Hematopoietic multipotent progenitor cell (in vitro differentiated cells): ENCODE data around the gene PDCD1. TPM values are rescaled to one million over a fixed set of nuclear protein-coding genes. Genes with fewer than 3 reads are reported as not detected.
A peak's percentile ranks its signal among the peaks of the same experiment; 100 is the strongest.

Experiments used
- DNase-seq, 3 donors: peaks; one replicate each; pipeline ENCODE4 v3.0.0-alpha.2; 2011 to 2015; ENCODE audit warnings: low read depth in 2 of 3, low spot score in 2 of 3
- total RNA-seq: library from RNA; depleted of rRNA; stranded (reverse); fragments of >200 nt; gene quantifications from one replicate; pipeline ENCODE4 v1.2.3, GENCODE V29; 2012

The PDCD1 gene
- total RNA-seq, 1 donor: 0.27 TPM

- no peak for DNase-seq
These were observed 5.6 kb downstream of the PDCD1 start for GRCh38 chr2:241852981-241853631.

DNA sequence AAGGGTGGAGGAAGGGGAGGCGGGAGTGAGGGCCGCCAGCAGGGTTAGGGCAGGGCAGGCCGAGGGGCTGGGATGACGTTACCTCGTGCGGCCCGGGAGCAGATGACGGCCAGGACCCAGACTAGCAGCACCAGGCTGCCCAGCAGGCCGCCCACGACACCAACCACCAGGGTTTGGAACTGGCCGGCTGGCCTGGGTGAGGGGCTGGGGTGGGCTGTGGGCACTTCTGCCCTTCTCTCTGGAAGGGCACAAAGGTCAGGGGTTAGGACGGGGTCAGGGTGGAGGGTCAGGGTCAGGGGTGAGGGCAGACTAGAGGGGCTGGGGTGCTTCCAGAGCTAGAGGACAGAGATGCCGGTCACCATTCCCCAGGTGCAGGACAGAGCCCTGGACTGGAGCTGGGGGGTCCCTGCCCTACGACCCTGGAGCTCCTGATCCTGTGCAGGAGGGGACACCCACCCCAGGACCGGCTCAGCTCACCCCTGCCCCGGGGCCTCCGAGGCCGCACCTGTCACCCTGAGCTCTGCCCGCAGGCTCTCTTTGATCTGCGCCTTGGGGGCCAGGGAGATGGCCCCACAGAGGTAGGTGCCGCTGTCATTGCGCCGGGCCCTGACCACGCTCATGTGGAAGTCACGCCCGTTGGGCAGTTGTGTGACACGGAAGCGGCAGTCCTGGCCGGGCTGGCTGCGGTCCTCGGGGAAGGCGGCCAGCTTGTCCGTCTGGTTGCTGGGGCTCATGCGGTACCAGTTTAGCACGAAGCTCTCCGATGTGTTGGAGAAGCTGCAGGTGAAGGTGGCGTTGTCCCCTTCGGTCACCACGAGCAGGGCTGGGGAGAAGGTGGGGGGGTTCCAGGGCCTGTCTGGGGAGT is 6.3 kb downstream of the PDCD1 start:
- no peak for DNase-seq

DNA sequence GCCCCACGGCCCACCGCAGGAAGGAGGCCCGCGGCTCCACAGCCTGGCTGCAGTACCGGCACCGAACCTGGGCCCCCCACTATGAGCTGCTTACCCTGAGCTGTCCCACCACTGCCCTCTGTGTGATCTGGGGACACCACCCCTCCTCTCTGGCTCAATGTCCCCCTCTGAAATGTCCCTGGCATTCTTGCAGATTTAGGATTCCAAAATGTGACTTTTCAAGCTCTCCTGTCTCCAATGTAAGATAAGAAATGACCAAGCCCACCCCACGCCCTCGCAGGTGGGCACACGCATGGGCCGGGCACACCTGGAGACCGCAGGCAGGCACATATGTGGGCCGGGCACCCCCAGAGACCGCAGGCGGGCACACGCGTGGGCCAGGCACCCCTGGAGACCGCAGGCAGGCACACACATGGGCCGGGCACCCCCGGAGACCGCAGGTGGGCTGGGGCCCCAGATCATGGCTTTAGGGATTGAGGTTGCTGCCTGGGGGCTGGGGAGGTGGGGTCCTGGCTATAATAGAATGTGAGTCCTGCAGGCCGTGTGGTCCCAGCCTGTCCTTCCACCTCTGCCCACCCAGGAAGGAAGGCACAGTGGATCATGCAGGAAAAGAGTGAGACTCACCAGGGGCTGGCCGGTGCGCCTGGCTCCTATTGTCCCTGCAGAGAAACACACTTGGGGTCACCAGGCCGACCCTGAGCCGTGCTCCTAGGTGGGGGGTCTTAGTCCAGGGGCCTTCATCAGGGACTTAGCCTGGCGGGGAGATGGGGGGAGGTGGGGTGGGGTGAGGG is 7.2 kb downstream of the PDCD1 start:
- DNase-seq: no peak

DNA sequence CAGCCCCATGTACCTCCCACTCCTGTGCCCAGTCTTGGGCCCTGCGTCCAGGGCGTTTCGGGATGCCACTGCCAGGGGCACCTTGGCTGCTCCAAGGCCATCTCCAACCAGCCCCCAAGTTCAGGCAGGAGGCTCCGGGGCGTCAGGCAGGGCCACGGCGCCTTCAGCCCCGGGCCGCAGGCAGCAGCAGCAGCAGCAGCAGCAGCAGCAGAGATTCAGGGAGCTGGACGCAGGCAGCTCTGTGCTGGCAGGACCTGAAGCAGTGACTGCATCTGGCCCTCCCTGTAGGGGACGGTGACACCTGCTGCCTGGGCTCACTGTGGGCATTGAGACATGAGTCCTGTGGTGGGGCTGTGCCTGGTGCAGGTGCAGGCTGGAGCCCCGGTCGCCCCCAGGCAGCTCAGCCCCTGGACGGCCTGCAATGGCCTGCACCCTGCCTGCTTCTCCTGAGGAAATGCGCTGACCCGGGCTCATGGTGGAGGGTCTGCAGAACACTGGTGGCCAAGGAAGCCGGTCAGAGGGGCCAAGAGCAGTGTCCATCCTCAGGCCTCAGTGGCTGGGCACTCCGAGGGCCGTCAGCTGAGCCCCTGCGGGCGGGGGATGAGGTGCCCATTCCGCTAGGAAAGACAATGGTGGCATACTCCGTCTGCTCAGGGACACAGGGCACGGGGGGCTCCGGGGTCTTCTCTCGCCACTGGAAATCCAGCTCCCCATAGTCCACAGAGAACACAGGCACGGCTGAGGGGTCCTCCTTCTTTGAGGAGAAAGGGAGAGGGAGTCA is 8.0 kb downstream of the PDCD1 start:
- DNase-seq: no peak

DNA sequence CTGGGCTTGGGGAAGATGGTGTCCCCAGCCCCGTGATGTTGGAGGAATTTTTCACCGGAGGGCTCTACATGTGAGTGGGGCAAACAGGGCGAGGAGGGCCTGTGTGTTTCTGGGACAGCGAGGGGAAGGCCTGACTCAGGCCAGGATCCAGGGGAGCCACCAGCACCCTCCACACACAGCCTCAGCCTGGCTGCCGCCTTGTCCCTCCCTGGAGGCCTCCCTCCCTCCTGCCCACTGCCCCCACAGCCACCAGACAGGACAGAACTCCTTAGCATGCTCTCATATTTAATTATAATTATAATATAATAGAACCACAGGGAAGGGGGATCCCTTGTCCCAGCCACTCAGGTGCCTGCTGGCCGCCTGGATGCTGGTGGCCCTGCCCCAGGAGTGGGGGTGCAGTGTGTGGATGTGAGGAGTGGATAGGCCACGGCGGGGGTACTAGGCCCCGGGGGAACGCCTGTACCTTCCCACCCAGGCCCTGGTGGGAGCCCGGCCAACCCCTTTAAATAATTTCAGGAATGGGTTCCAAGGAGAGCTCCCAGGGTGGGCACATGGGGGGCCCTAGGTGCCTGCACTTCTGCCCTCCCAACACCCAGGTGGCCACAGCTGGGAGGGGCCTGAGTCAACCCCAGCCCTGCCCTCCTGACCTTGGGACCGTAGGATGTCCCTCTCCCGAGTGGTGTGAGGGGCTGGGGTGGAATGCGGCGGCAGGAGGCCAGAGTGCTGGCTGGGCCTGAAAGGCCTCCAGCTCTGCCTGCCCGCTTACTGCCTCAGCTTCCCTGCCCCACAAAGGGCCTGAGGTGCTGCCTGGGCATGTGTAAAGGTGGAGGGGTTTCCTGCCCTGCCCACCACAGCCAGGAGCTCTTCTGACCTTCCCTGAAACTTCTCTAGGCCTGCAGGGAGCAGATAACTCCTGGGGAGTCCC is 8.8 kb downstream of the PDCD1 start:
- DNase-seq: no peak

DNA sequence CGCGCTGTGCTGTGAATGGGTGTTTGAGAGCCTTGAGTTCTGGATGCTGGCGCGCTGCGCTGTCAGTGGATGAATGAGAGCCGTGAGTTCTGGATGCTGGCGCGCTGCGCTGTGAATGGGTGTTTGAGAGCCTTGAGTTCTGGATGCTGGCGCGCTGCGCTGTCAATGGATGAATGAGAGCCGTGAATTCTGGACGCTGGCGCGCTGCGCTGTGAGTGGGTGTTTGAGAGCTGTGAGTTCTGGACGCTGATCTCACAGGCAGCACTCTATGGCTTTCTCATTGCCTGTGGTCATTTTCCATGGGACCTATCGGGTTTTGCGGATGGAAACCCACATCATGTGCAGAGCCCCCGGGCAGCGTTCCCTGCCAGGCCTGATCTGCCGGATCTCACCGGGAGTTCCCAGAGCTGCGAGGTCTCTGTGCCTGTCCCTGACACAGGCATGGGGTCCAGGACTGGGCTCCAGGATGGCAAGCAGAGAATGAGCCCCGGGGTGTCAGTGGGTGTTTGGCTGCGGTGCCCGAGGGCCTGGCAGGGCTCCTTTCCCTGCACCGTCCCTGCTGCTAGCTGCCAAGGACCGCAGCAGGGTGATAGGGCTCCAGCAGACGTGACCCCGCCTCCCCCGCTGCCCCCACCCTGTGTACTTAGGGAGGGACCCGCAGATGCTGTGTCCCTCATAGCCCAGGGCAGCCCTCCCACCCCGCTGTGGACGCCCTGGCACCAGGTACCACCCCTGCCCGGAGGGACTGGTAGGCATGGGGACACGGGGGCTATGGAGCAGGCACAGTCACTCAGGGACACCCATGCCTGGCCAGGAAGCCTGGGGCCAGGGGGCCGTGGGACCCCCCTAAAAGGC is 9.7 kb downstream of the PDCD1 start:
- DNase-seq: no peak

GRCh38 chr2:241846406-241846805 is 12.3 kb downstream of the PDCD1 start:
- DNase-seq: no peak

- no peak for DNase-seq
These were observed 13.7 kb downstream of the PDCD1 start for GRCh38 chr2:241844831-241845578.

DNA sequence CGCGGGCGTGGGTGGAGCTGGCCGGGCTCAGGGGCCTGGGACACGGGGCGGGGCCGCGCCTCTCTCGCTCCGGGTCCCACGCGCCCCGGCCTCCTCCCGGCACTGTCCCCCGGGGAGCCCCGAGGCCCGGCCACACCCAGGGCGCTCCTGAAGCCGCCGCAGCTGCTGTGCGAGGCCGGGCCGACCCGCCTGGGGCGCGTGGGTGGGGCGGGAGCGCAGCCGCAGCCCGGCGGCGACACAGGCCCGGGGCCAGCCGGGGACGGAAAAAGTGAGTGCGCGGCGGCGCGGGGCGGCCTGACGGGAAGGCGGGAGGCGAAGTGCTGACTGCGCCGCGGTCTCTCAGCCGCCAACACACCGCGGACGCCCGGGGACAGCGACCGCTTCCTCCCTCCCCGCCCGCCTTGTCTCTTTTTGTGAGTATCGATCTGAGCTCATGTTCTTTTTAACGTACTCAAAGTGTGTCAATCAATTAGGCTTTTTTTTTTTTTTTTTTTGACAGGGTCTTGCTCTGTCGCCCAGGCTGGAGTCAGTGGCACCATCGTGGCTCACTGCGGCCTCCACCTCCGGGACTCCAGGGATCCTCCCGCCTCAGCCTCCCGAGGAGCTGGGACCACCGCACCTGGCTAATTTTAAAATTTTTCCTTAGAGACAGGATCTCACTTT is 14.5 kb downstream of the PDCD1 start:
- DNase-seq: peak; percentile 52 to 86 (median 77)

DNA sequence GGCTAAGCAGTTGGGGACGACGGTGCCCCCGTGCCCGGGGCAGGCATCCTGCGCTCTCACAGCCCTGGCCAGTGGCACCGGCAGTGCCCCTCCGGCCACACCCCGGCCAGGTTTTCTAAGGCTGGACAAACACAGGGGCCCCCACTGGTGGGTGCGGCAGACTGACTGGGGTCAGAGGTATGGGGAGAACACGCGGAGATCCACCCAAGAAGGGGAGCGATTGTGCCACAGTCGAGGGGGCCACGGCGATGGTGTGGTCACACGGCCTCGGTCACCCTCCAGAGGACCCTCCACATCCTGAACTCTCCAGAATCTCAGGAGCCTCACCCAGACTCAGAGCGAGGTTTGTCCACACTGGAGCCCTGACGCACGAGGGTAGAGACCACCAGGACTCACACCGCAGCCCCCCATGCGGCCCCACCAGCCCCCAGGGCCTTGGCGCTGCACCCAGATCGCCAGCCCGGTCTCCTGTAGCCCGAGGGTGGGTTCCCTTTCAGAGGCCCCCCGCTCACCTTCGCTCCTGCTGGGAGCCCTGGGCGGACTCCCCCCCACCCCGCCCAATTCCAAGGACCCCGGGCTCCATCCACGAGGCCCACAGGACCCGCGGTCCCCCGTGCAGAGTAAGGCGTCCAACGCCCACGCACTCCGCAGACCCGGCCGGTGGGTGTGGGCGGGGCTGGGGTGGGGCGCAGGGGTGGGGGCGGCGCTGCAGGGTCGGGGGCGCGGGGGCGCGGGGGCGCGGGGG is 15.2 kb downstream of the PDCD1 start:
- no peak for DNase-seq

GRCh38 chr2:241842620-241843211 is 16.0 kb downstream of the PDCD1 start:
- peak in 2 of 3 donors; percentile 81 to 82 for DNase-seq

GRCh38 chr2:241842067-241842415 is 16.7 kb downstream of the PDCD1 start:
- DNase-seq: no peak

GRCh38 chr2:241841181-241842066 is 17.3 kb downstream of the PDCD1 start:
- DNase-seq: no peak

GRCh38 chr2:241837197-241837965 is 21.3 kb downstream of the PDCD1 start:
- DNase-seq: no peak

DNA sequence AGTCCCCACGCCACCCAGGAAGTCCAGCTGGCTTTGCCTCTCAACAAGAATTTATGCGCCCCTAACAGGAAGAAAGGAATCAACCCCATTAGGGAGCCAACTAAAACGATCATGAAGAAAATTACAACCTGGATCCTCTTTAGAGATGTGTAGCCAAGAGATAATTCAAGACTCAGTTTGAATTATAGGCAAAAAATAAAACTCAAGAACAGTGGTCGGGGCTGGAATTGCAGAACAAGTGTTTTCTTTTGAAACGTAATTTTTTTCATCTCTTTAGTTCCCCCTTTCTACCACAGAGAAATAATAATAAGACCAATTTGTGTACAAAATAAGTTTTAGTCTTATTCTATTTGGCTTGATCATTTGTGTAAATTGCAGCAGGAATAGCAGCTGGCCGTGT is 22.4 kb downstream of the PDCD1 start:
- peak in 1 of 3 donors; percentile 53 for DNase-seq
